ENCODE data around the gene CDH4.

DNA sequence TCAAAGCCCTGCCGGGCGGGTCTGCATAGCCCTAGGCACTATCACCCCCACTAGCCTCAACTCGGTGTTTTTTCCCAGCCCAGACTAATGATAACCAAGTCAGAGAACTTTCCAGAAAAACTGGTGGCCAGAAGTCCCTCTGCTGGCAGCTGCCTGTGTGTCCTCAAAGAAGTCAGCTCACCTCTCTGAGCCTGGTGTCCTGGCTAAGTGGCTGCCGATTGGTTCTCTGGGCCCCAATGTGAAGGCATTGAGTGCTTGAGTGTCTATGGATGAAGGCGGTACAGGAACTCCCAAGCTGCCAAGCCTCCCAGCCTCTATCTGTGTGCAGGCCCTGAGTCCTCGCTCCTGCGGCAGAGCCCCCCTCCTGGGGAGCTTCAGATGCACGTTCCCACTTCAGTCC is 458.0 kb downstream of the CDH4 start:
- TF ChIP-seq CTCF (IDR thresholded peaks at IDR 0.05) (no peak), POLR2A (IDR thresholded peaks at IDR 0.05) (no peak)
